ENCODE data around the gene VDAC2.
"Not testable (repeated sequence)": the region's sequence is repeated elsewhere in the genome, so short reads cannot be mapped to it uniquely, and the experiment has no call there.

Gene VDAC2

DNA sequence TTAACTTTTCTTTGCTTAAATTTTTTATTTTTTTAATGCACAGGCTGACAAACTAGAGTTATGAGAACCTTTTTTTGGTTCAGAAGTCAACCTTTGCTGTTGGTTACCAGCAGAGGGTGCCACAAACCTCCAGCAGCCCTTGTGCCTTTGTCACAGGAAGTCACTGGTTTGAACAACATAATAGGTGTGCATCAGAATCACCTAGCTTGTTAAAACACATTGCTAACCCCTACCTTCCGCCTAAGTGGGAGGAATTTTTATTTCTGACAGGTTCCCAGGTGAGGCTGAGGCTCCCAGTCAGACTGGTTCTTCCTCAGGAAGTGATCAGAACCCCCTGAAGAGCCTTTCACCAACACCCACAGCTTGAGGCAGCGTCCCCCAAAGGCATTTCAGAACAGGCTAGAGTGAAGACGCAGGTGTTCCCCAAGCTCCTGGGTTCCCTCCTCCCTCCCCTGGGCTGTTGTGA is 22.6 kb upstream of the VDAC2 start:
- TF ChIP-seq, protein P1, sequence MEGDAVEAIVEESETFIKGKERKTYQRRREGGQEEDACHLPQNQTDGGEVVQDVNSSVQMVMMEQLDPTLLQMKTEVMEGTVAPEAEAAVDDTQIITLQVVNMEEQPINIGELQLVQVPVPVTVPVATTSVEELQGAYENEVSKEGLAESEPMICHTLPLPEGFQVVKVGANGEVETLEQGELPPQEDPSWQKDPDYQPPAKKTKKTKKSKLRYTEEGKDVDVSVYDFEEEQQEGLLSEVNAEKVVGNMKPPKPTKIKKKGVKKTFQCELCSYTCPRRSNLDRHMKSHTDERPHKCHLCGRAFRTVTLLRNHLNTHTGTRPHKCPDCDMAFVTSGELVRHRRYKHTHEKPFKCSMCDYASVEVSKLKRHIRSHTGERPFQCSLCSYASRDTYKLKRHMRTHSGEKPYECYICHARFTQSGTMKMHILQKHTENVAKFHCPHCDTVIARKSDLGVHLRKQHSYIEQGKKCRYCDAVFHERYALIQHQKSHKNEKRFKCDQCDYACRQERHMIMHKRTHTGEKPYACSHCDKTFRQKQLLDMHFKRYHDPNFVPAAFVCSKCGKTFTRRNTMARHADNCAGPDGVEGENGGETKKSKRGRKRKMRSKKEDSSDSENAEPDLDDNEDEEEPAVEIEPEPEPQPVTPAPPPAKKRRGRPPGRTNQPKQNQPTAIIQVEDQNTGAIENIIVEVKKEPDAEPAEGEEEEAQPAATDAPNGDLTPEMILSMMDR (IDR thresholded peaks at IDR 0.05; ENCODE audit: low read depth, low read length, missing control alignments): peak; percentile 81
- DNase-seq (ENCODE audit: low read depth): peak; percentile 44
- no peak overlapping the region for H3K4me3 ChIP-seq (ENCODE audit: low read depth, low read length)
- in situ Hi-C loops (cut with HindIII; ENCODE audit: low sequenced_read_pairs): no loop called here

GRCh38 chr10:75188522-75188921 is 22.1 kb upstream of the VDAC2 start:
- not testable (repeated sequence) for DNase-seq (ENCODE audit: low read depth)

GRCh38 chr10:75189266-75190096 is 21.1 kb upstream of the VDAC2 start:
- H3K4me3 ChIP-seq (ENCODE audit: low read depth, low read length): no peak overlapping the region
- TF ChIP-seq, protein P1 (IDR thresholded peaks at IDR 0.05; ENCODE audit: low read depth, low read length, missing control alignments): no peak
- in situ Hi-C loops (cut with HindIII; ENCODE audit: low sequenced_read_pairs): no loop called here
- no peak for DNase-seq (ENCODE audit: low read depth)

More at GRCh38 chr10:75188522-75188921, 22.1 kb upstream of the VDAC2 start:
- H3K4me3 ChIP-seq (ENCODE audit: low read depth, low read length); in situ Hi-C loops (cut with HindIII; ENCODE audit: low sequenced_read_pairs): not testable (repeated sequence)

DNA sequence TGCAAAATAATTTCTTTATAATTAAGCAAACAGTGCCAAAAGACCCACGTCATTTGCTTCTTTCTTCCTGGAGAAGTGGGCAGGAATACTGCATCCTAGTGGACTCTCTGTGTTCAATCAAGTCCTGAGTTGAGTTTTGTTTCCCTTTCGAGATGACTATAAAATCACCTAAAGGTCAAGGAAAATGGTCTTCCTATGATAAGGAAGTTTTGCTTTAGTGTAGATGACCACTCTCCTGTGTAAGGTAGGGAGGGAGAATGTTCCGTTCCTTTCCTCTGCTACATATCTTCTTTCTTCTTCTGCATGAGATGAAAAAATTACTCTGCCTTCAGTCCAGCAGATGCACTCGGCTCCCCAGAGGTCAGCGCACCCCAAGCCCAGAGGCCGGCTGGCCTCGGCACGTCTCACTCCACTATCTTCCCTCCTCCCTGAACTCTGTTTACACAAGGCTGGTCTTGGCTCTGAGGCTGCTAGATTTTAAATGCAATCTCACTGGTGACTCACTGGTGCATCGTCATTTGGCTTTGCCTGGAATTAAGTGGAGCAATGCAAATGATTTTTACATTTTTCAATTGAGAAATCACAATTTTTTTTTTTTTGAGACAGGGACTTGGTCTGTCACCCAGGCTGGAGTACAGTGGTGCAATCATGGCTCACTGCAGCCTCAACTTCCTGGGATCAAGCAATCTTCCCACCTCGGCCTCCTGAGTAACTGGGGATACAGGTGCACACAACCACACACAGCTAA is 18.6 kb upstream of the VDAC2 start:
- DNase-seq (ENCODE audit: low read depth): peak; percentile 64
- no peak overlapping the region for H3K4me3 ChIP-seq (ENCODE audit: low read depth, low read length)
- TF ChIP-seq, protein P1 (IDR thresholded peaks at IDR 0.05; ENCODE audit: low read depth, low read length, missing control alignments): peak; percentile 11
- in situ Hi-C loops (cut with HindIII; ENCODE audit: low sequenced_read_pairs): no loop called here

GRCh38 chr10:75194625-75195024 is 16.0 kb upstream of the VDAC2 start:
- in situ Hi-C loops (cut with HindIII; ENCODE audit: low sequenced_read_pairs); DNase-seq (ENCODE audit: low read depth); H3K4me3 ChIP-seq (ENCODE audit: low read depth, low read length): not testable (repeated sequence)

GRCh38 chr10:75195035-75195763 is 15.4 kb upstream of the VDAC2 start:
- TF ChIP-seq, protein P1 (IDR thresholded peaks at IDR 0.05; ENCODE audit: low read depth, low read length, missing control alignments): no peak
- H3K4me3 ChIP-seq (ENCODE audit: low read depth, low read length): no peak overlapping the region
- peak; percentile 46 for DNase-seq (ENCODE audit: low read depth)
- in situ Hi-C loops (cut with HindIII; ENCODE audit: low sequenced_read_pairs): no loop called here

DNA sequence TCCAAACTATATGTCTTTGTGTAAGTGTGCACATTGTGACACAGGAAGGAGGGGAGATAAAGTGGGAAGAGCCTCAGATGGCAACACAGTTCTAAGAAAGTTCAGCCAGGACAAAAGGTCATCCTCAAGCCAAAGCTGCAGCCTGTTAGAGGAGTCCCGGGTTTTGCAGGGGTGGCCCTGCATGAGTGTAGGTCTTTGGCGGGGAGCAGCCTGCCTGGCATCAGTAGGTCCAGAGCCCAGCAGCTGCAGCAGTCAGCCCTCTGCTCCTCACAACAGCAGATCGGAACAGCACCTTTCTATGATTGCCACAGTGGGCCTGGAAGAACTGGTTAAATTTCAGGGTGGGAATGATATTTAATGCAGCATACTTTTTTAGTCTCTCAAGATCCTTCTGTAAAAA is 13.5 kb upstream of the VDAC2 start:
- H3K4me3 ChIP-seq (ENCODE audit: low read depth, low read length): no peak overlapping the region
- in situ Hi-C loops (cut with HindIII; ENCODE audit: low sequenced_read_pairs): no loop called here
- TF ChIP-seq, protein P1 (IDR thresholded peaks at IDR 0.05; ENCODE audit: low read depth, low read length, missing control alignments): no peak
- no peak for DNase-seq (ENCODE audit: low read depth)
